Panc1 (cell line): Measurements from ENCODE around the gene PHLDB1. TPM values are rescaled to one million over a fixed set of nuclear protein-coding genes. Genes with fewer than 3 reads are reported as not detected.

Source experiments
- ATAC-seq: fragments of 200-7000 bp; cut with Tn5 transposase; 2 replicates; pipeline ENCODE4 v1.9.1; 2020; ENCODE audit warnings: mild to moderate bottlenecking, moderate library complexity
- BruUV-seq: library from RNA; stranded (reverse); fragments of 400-500 nt; replicated peaks from 2 replicates; lab custom pipeline; 2021; lab: Mats Ljungman, UMichigan
- CTCF ChIA-PET: fragments of 300-600 bp; sonication (Branson Sonifier 250); formaldehyde crosslinking; loops from one replicate; lab custom pipeline; 2022; ENCODE audit warnings: antibody characterized with exemption; lab: Charles Lee
- POLR2A ChIA-PET: fragments of 300-600 bp; sonication (Branson Sonifier 250); formaldehyde crosslinking; loops from one replicate; lab custom pipeline; 2022; ENCODE audit warnings: antibody characterized with exemption; lab: Charles Lee
- DNase-seq: peaks from one replicate; pipeline ENCODE4 v3.0.0-alpha.2; 2010; ENCODE audit warnings: low read depth, low spot score
- H3K27ac ChIP-seq: 2 replicates; pipeline ENCODE4 v1.5.1; 2011; ENCODE audit warnings: mild to moderate bottlenecking, low read length, inconsistent platforms
- H3K27me3 ChIP-seq: fragments of 200-500 bp; sonication (Bioruptor generic); 2 replicates; pipeline ENCODE4 v1.6.0; 2014; ENCODE audit warnings: low read length, inconsistent platforms; ENCODE audit not compliant: control insufficient read depth, insufficient read depth
- H3K36me3 ChIP-seq: fragments of 200-500 bp; sonication (Bioruptor generic); 2 replicates; pipeline ENCODE4 v1.5.1; 2014; ENCODE audit warnings: inconsistent platforms, mild to moderate bottlenecking, low read length, moderate library complexity; ENCODE audit not compliant: control insufficient read depth, insufficient read depth
- H3K4me1 ChIP-seq: 2 replicates; pipeline ENCODE4 v1.5.1; 2011; ENCODE audit warnings: inconsistent platforms, mild to moderate bottlenecking, low read length, moderate library complexity; ENCODE audit not compliant: control insufficient read depth, insufficient read depth
- H3K4me3 ChIP-seq, 2 experiments: 2 replicates each; pipeline ENCODE4 v1.5.1; 2011 to 2012; ENCODE audit warnings: low read depth in 2 of 2, low read length in 2 of 2, mild to moderate bottlenecking in 2 of 2, inconsistent platforms in 1 of 2, moderate library complexity in 1 of 2
- H3K9me3 ChIP-seq: fragments of 200-500 bp; sonication (Bioruptor generic); 2 replicates; pipeline ENCODE4 v1.5.1; 2014; ENCODE audit warnings: low read depth, mild to moderate bottlenecking, inconsistent platforms, low read length, moderate library complexity; ENCODE audit not compliant: control insufficient read depth, insufficient read depth
- CTCF ChIP-seq: fragments of 450-650 bp; IDR thresholded peaks from 2 replicates; pipeline ENCODE4 v1.5.1; 2017; ENCODE audit warnings: mild to moderate bottlenecking
- POLR2AphosphoS5 ChIP-seq: IDR thresholded peaks from 2 replicates; pipeline ENCODE4 v1.6.1; 2012; ENCODE audit warnings: mild to moderate bottlenecking, low read depth, low read length, moderate library complexity
- REST ChIP-seq, 2 experiments: IDR thresholded peaks; 2 replicates each; pipeline ENCODE4 v1.6.1; 2011 to 2012; ENCODE audit warnings: low read depth in 2 of 2, control low read depth in 1 of 2, low read length in 1 of 2, mild to moderate bottlenecking in 1 of 2, moderate library complexity in 1 of 2; ENCODE audit not compliant: insufficient read depth in 1 of 2
- SIN3A ChIP-seq: IDR thresholded peaks from 2 replicates; pipeline ENCODE4 v1.6.1; 2012; ENCODE audit warnings: low read depth, mild to moderate bottlenecking, low read length, moderate library complexity, borderline replicate concordance; ENCODE audit not compliant: insufficient read depth
- TCF7L2 ChIP-seq: IDR thresholded peaks from 2 replicates; pipeline ENCODE4 v1.6.1; 2011; ENCODE audit warnings: mild to moderate bottlenecking, low read depth, low read length, inconsistent platforms
- in situ Hi-C: cut with HindIII; loops from 2 replicates; pipeline ENCODE4 v1.10.0; 2016; ENCODE audit warnings: low sequenced_read_pairs, low pct_unique_long_range_greater_than_20kb
- intact Hi-C: fragments of 100-400 bp; cut with micrococcal nuclease; formaldehyde crosslinking; loops from one replicate; pipeline ENCODE4 v1.10.0; 2022; ENCODE audit not compliant: unreplicated experiment
- total RNA-seq: library from RNA; stranded (reverse); gene quantifications from one replicate; pipeline ENCODE4 v1.2.1, GENCODE V29; 2021; ENCODE audit not compliant: unreplicated experiment

The PHLDB1 gene
- total RNA-seq, 1 experiment from 2014 or later: 97.7 TPM

DNA sequence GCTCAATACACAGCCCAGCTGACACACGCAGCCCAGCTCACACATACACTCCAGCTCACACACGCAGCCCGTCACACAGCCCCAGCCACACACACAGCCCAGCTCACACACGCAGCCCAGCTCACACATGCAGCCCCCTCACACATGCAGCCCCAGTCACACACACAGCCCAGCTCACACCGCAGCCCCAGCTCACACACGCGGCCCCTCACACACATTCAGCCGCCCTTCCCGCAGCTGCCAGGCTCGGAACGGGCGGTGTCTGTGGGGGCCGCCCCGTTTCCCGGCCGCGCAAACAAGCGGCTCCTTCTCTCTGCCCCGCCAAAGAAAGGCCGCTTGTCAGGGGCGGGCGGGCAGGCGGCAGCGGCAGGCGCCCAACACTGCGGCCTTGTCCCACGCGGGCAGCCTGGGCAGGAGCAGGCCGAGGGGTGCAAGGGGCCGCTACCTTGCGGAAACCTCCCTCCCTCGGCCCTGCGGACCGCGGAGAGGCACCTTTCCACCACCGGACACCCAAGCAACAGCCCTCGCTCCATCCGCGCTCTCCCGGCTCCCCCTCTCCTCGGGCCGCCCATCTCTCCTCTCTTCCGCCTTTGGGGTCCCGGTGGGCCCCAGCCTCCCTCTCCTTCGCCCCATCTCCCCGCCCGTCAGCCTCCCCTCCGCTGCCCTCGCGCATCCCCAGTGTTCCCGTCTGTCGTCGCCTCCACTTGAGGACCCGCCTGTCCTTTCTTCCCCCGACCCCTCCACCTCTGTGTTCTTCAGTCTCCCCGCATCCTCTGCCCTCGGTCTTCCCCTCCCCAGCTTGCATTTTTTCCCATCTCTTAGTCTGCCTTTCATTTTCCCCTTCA lies 2.2 kb downstream of the PHLDB1 start:
- in situ Hi-C loops: no loop called here
- ChIA-PET POLR2A (interaction anchor here (0.6 kb wide), 1 partner anchor 9 kb away, joined by 11 read pairs; no protein-coding TSS in a partner anchor), CTCF (interaction anchor here (0.6 to 1.7 kb wide), 5 partner anchors 12 to 309 kb away, joined by 3 to 14 read pairs (median 9); no protein-coding TSS in a partner anchor)
- no peak for ATAC-seq
- TF ChIP-seq POLR2AphosphoS5 (no peak), CTCF (no peak), SIN3A (no peak)
- intact Hi-C loops: no loop called here
- Histone ChIP-seq H3K27me3 (no peaks in the 10 kb centered on the region), H3K27ac (no peak overlapping the region; the same call in 1 of the 2 replicates), H3K9me3 (no peaks in the 10 kb centered on the region), H3K4me3 (no peak overlapping the region), H3K4me1 (peaks cover 10% of the 10 kb centered on the region; the same call in 1 of the 2 replicates), H3K36me3 (no peaks in the 10 kb centered on the region)
- DNase-seq: no peak
- BruUV-seq: no TSS peak

GRCh38 chr11:118610225-118610772 lies 2.9 kb downstream of the PHLDB1 start:
- Histone ChIP-seq H3K4me3 (peak overlapping the region; percentile 30 to 50), H3K27ac (peak overlapping the region; percentile 35; the same call in 1 of the 2 replicates), H3K36me3 (no peaks in the 10 kb centered on the region), H3K4me1 (peaks cover 12% of the 10 kb centered on the region; the same call in 1 of the 2 replicates), H3K27me3 (no peaks in the 10 kb centered on the region), H3K9me3 (no peaks in the 10 kb centered on the region)
- ChIA-PET POLR2A (interaction anchor here (0.6 kb wide), 1 partner anchor 9 kb away, joined by 11 read pairs; no protein-coding TSS in a partner anchor), CTCF (interaction anchor here (0.6 to 1.7 kb wide), 3 partner anchors 11 to 310 kb away, joined by 3 to 14 read pairs (median 9); no protein-coding TSS in a partner anchor)
- intact Hi-C loops (no loop called here), in situ Hi-C loops (no loop called here)
- ATAC-seq (peak; percentile 16; the same call in 1 of the 2 replicates), DNase-seq (no peak)
- BruUV-seq: no TSS peak
- no peak for TF ChIP-seq REST (IDR thresholded peaks at IDR 0.05; ENCODE audit: insufficient read depth in 1 of 2, low read depth in 2 of 2, low read length in 1 of 2)
- no peak for TF ChIP-seq CTCF
- TF ChIP-seq POLR2AphosphoS5: no peak
- TF ChIP-seq TCF7L2: no peak
- no peak for TF ChIP-seq SIN3A
